ENCODE data around the gene CDK5.

- no peak for TF ChIP-seq CTCF (IDR thresholded peaks at IDR 0.05)
- peak in 2 of 4 donors; percentile 44 to 76 for TF ChIP-seq POLR2A (IDR thresholded peaks at IDR 0.05)
Measured at GRCh38 chr7:151083071-151083823, 25.6 kb upstream of the CDK5 start, which contains the start of gene TMUB1.

Measured in esophagus squamous epithelium (tissue), 4 donors.